Stomach (tissue), 9 donors: Measurements from ENCODE around the gene RAD52. TPM values are rescaled to one million over a fixed set of nuclear protein-coding genes. Genes with fewer than 3 reads are reported as not detected.

ENCODE experiments used
- DNase-seq, 2 donors: peaks; one replicate each; pipeline versions ENCODE4 v3.0.0 to v3.0.0-alpha.2; 2013 to 2019
- H3K27ac ChIP-seq, 5 donors: fragments of 200-600 bp in 4 of 5; sonication (generic) in 4 of 5; one replicate each; pipeline ENCODE4 v1.5.1; 2013 to 2019; ENCODE audit warnings: mild to moderate bottlenecking in 1 of 5, moderate library complexity in 1 of 5
- H3K27me3 ChIP-seq, 3 donors: fragments of 200-600 bp; sonication (generic); one replicate each; pipeline ENCODE4 v1.5.1; 2017 to 2019; ENCODE audit warnings: mixed run types in 1 of 3
- H3K36me3 ChIP-seq, 4 donors: fragments of 200-600 bp; sonication (generic); 1 replicate in 3 of 4; 2 replicates in 1 of 4; pipeline ENCODE4 v1.5.1; 2016 to 2019
- H3K4me1 ChIP-seq, 4 donors: fragments of 200-600 bp; sonication (generic); one replicate each; pipeline ENCODE4 v1.5.1; 2016 to 2019
- H3K4me3 ChIP-seq, 4 donors: fragments of 200-600 bp; sonication (generic) in 3 of 4; one replicate each; pipeline ENCODE4 v1.5.1; 2016 to 2019; ENCODE audit warnings: mild to moderate bottlenecking in 1 of 4
- H3K9me3 ChIP-seq, 4 donors: fragments of 200-600 bp; sonication (generic); one replicate each; pipeline ENCODE4 v1.5.1; 2016 to 2019
- CTCF ChIP-seq, 7 experiments: fragments of 450-650 bp in 4 of 7; fragments of 200-600 bp in 3 of 7; sonication (generic) in 3 of 7; IDR thresholded peaks; one replicate each; pipeline ENCODE4 v1.5.1; 2016 to 2019; ENCODE audit warnings: antibody characterized with exemption in 7 of 7, control low read depth in 2 of 7, mild to moderate bottlenecking in 1 of 7
- EP300 ChIP-seq: sonication (generic); formaldehyde crosslinking; IDR thresholded peaks from one replicate; pipeline ENCODE4 v1.6.1; 2017; ENCODE audit warnings: antibody characterized with exemption
- POLR2A ChIP-seq, 4 donors: fragments of 450-650 bp; IDR thresholded peaks; one replicate each; pipeline ENCODE4 v1.6.1; 2016; ENCODE audit warnings: antibody characterized with exemption in 4 of 4, control low read depth in 2 of 4, mild to moderate bottlenecking in 1 of 4, moderate library complexity in 1 of 4
- POLR2AphosphoS5 ChIP-seq, 3 donors: sonication (generic); formaldehyde crosslinking; IDR thresholded peaks; one replicate each; pipeline ENCODE4 v1.6.1; 2016; ENCODE audit warnings: antibody characterized with exemption in 3 of 3
- WGBS, 5 donors: extraction: QIAGEN DNeasy Blood & Tissue Kit in 3 of 5; methylation state at CpG; one replicate each; pipeline versions ENCODE4 v1.1.5 to v1.1.7; 2013 to 2018; 5-methylcytosine and 5-hydroxymethylcytosine counted together
- intact Hi-C: fragments of 100-400 bp; cut with DNase I; formaldehyde crosslinking; loops from one replicate; pipeline ENCODE4 v1.15.1; 2023; ENCODE audit warnings: low total_unique reads
- polyA plus RNA-seq, 3 donors: library from polyadenylated mRNA; stranded (reverse); fragments of 200-250 nt; gene quantifications; one replicate each; pipeline ENCODE4 v1.2.3, GENCODE V29; 2013
- total RNA-seq, 5 donors: library from RNA; depleted of rRNA; stranded (reverse); fragments of >200 nt; gene quantifications; one replicate each; pipeline versions ENCODE4 v1.1.0 to v1.2.3, GENCODE V29; 2014 to 2016
- donor health status: healthy with polysubstance abuse.
- donor health status: Bipolar disorder and iron deficiency.
- donor health status: healthy.

Gene RAD52
- total and polyA plus RNA-seq, 8 donors: 2.3 to 62.9 (median 11.2) TPM

GRCh38 chr12:873954-874353, 75.5 kb downstream of the RAD52 start:
- no peak overlapping the region for H3K27ac ChIP-seq
- H3K27me3 ChIP-seq: no peaks in the 10 kb centered on the region
- H3K36me3 ChIP-seq: peaks cover 8 to 84% (median 68%) of the 10 kb centered on the region in 4 donors
- WGBS, 5 donors: 76 to 89% (median 81%) methylated on average over 2 of the region's 2 CpGs
- intact Hi-C loops: no loop called here
- H3K9me3 ChIP-seq: no peaks in the 10 kb centered on the region
- no peaks in the 10 kb centered on the region for H3K4me1 ChIP-seq
- no peak for TF ChIP-seq POLR2AphosphoS5 (IDR thresholded peaks at IDR 0.05)
- TF ChIP-seq POLR2A (IDR thresholded peaks at IDR 0.05): no peak
- TF ChIP-seq CTCF (IDR thresholded peaks at IDR 0.05): no peak
- no peak for TF ChIP-seq EP300
- no peak for DNase-seq
- no peak overlapping the region for H3K4me3 ChIP-seq

- Histone ChIP-seq H3K27me3 (no peaks in the 10 kb centered on the region), H3K36me3 (peaks cover 19 to 91% (median 80%) of the 10 kb centered on the region in 4 donors), H3K4me1 (no peaks in the 10 kb centered on the region), H3K27ac (no peak overlapping the region), H3K9me3 (no peaks in the 10 kb centered on the region), H3K4me3 (no peak overlapping the region)
- intact Hi-C loops: no loop called here
- no peak for DNase-seq
- 55 to 80% (median 76%) methylated on average over 1 of the region's 1 CpG for WGBS, 5 donors
- no peak for TF ChIP-seq POLR2A (IDR thresholded peaks at IDR 0.05)
- no peak for TF ChIP-seq CTCF (IDR thresholded peaks at IDR 0.05)
Measured at GRCh38 chr12:870378-870777, 79.1 kb downstream of the RAD52 start.

- no peak for DNase-seq
- Histone ChIP-seq H3K27me3 (no peaks in the 10 kb centered on the region), H3K36me3 (peaks cover 19 to 93% (median 83%) of the 10 kb centered on the region in 4 donors), H3K9me3 (no peaks in the 10 kb centered on the region), H3K4me1 (no peaks in the 10 kb centered on the region), H3K27ac (no peak overlapping the region), H3K4me3 (no peak overlapping the region)
- TF ChIP-seq CTCF (IDR thresholded peaks at IDR 0.05): no peak
- TF ChIP-seq EP300: no peak
- TF ChIP-seq POLR2A (IDR thresholded peaks at IDR 0.05): no peak
- no peak for TF ChIP-seq POLR2AphosphoS5 (IDR thresholded peaks at IDR 0.05)
- WGBS, 5 donors: 70 to 78% (median 75%) methylated on average over 3 of the region's 3 CpGs
- intact Hi-C loops: no loop called here
Measured at GRCh38 chr12:868722-869121, 80.8 kb downstream of the RAD52 start.

- Histone ChIP-seq H3K9me3 (no peaks in the 10 kb centered on the region), H3K36me3 (peaks cover 19 to 96% (median 84%) of the 10 kb centered on the region in 4 donors), H3K27me3 (no peaks in the 10 kb centered on the region), H3K27ac (no peak overlapping the region), H3K4me3 (no peak overlapping the region), H3K4me1 (no peaks in the 10 kb centered on the region)
- TF ChIP-seq POLR2AphosphoS5 (IDR thresholded peaks at IDR 0.05) (no peak), CTCF (IDR thresholded peaks at IDR 0.05) (no peak), EP300 (no peak), POLR2A (IDR thresholded peaks at IDR 0.05) (no peak)
- intact Hi-C loops: no loop called here
- WGBS, 5 donors: 93 to 97% (median 96%) methylated on average over 5 of the region's 5 CpGs
- no peak for DNase-seq
Measured at GRCh38 chr12:867905-868304, 81.6 kb downstream of the RAD52 start.
